Panc1 (cell line): ENCODE measurements around the gene CBX3.

Source experiments
- CTCF ChIP-seq: fragments of 450-650 bp; IDR thresholded peaks from 2 replicates; pipeline ENCODE4 v1.5.1; 2017; ENCODE audit warnings: mild to moderate bottlenecking
- POLR2AphosphoS5 ChIP-seq: IDR thresholded peaks from 2 replicates; pipeline ENCODE4 v1.6.1; 2012; ENCODE audit warnings: mild to moderate bottlenecking, low read depth, low read length, moderate library complexity
- REST ChIP-seq, 2 experiments: IDR thresholded peaks; 2 replicates each; pipeline ENCODE4 v1.6.1; 2011 to 2012; ENCODE audit warnings: low read depth in 2 of 2, control low read depth in 1 of 2, low read length in 1 of 2, mild to moderate bottlenecking in 1 of 2, moderate library complexity in 1 of 2; ENCODE audit not compliant: insufficient read depth in 1 of 2
- SIN3A ChIP-seq: IDR thresholded peaks from 2 replicates; pipeline ENCODE4 v1.6.1; 2012; ENCODE audit warnings: low read depth, mild to moderate bottlenecking, low read length, moderate library complexity, borderline replicate concordance; ENCODE audit not compliant: insufficient read depth
- TCF7L2 ChIP-seq: IDR thresholded peaks from 2 replicates; pipeline ENCODE4 v1.6.1; 2011; ENCODE audit warnings: mild to moderate bottlenecking, low read depth, low read length, inconsistent platforms

GRCh38 chr7:26156451-26157420, 44.8 kb upstream of the CBX3 start:
- TF ChIP-seq CTCF (no peak), TCF7L2 (0 out of 2 replicates have a peak, but pooled peaks have one; percentile 27), POLR2AphosphoS5 (peak; percentile 67; the same call in 1 of the 2 replicates), REST (IDR thresholded peaks at IDR 0.05; ENCODE audit: insufficient read depth in 1 of 2, low read depth in 2 of 2, low read length in 1 of 2) (no peak), SIN3A (peak; percentile 57; the same call in 1 of the 2 replicates)
